Thyroid gland (tissue), 4 donors: Measurements from ENCODE around the gene TMEM267. TPM values are rescaled to one million over a fixed set of nuclear protein-coding genes. Genes with fewer than 3 reads are reported as not detected.
"Not testable (repeated sequence)": the region's sequence is repeated elsewhere in the genome, so short reads cannot be mapped to it uniquely, and the experiment has no call there.

Source experiments
- DNase-seq, 2 donors: peaks; one replicate each; pipeline ENCODE4 v3.0.0-alpha.2; 2019
- H3K27ac ChIP-seq, 3 donors: fragments of 200-600 bp; sonication (generic); 1 replicate in 2 of 3; 2 replicates in 1 of 3; pipeline ENCODE4 v1.5.1; 2016 to 2019; ENCODE audit warnings: mild to moderate bottlenecking in 1 of 3, moderate library complexity in 1 of 3
- H3K27me3 ChIP-seq: fragments of 200-600 bp; sonication (generic); one replicate; pipeline ENCODE4 v1.5.1; 2019
- H3K36me3 ChIP-seq, 2 donors: fragments of 200-600 bp; sonication (generic); one replicate each; pipeline ENCODE4 v1.5.1; 2016 to 2019
- H3K4me1 ChIP-seq, 2 donors: fragments of 200-600 bp; sonication (generic); one replicate each; pipeline ENCODE4 v1.5.1; 2017 to 2019
- H3K4me3 ChIP-seq, 3 donors: fragments of 200-600 bp; sonication (generic); replicated peaks in 1 of 3; 1 replicate in 2 of 3; 2 replicates in 1 of 3; pipeline ENCODE4 v1.5.1; 2016; ENCODE audit warnings: mild to moderate bottlenecking in 1 of 3
- H3K9me3 ChIP-seq: fragments of 200-600 bp; sonication (generic); one replicate; pipeline ENCODE4 v1.5.1; 2017
- CTCF ChIP-seq, 6 experiments: fragments of 200-600 bp in 3 of 6; fragments of 450-650 bp in 3 of 6; sonication (generic) in 3 of 6; IDR thresholded peaks; one replicate each; pipeline ENCODE4 v1.5.1; 2016 to 2019; ENCODE audit warnings: antibody characterized with exemption in 6 of 6, mild to moderate bottlenecking in 2 of 6, inconsistent platforms in 1 of 6, moderate library complexity in 1 of 6
- POLR2A ChIP-seq, 2 donors: fragments of 450-650 bp; IDR thresholded peaks; one replicate each; pipeline ENCODE4 v1.6.1; 2017; ENCODE audit warnings: antibody characterized with exemption in 2 of 2, mild to moderate bottlenecking in 2 of 2, moderate library complexity in 1 of 2
- WGBS, 2 donors: methylation state at CpG; one replicate each; pipeline ENCODE4 v1.1.5; 2017; 5-methylcytosine and 5-hydroxymethylcytosine counted together
- intact Hi-C: fragments of 100-400 bp; cut with DNase I; formaldehyde crosslinking; loops from one replicate; pipeline ENCODE4 v1.15.1; 2023
- total RNA-seq, 4 donors: library from RNA; depleted of rRNA; stranded (reverse); fragments of >200 nt; gene quantifications; one replicate each; pipeline ENCODE4 v1.2.3, GENCODE V29; 2016

The TMEM267 gene
- total RNA-seq, 4 donors from 2014 or later, result 24.6 to 40.4 (median 29.2) TPM

- H3K4me3 ChIP-seq, result peak overlapping the region; percentile 74 to 83 (median 80)
- intact Hi-C loops, result loop anchor here (5.0 to 10.0 kb wide), 2 partner anchors 87 to 359 kb away; partner anchors contain the start of gene ZNF131
- H3K27ac ChIP-seq, result peak overlapping the region; percentile 94 to 98 (median 97)
- WGBS, 2 donors, result 3 to 4% methylated on average over 31 to 32 of the region's 32 CpGs
- TF ChIP-seq POLR2A (IDR thresholded peaks at IDR 0.05), result no peak
- peak in 5 of 6 experiments; percentile 52 to 87 (median 80) for TF ChIP-seq CTCF (IDR thresholded peaks at IDR 0.05)
- no peaks in the 10 kb centered on the region for H3K9me3 ChIP-seq
- no peaks in the 10 kb centered on the region for H3K36me3 ChIP-seq
- H3K4me1 ChIP-seq, result peaks cover 11 to 12% of the 10 kb centered on the region in 2 donors
- H3K27me3 ChIP-seq, result no peaks in the 10 kb centered on the region
- DNase-seq, result peak; percentile 86 to 89
These were observed 613 bp upstream of the TMEM267 start for GRCh38 chr5:43484106-43484849.

- no peaks in the 10 kb centered on the region for H3K36me3 ChIP-seq
- intact Hi-C loops, result loop anchor here (5.0 to 10.0 kb wide), 2 partner anchors 85 to 358 kb away; partner anchors contain the start of gene ZNF131
- 44 to 53% methylated on average over 6 of the region's 6 CpGs for WGBS, 2 donors
- peak overlapping the region; percentile 94 to 98 (median 97) for H3K27ac ChIP-seq
- TF ChIP-seq POLR2A (IDR thresholded peaks at IDR 0.05) (no peak), CTCF (IDR thresholded peaks at IDR 0.05) (no peak)
- no peaks in the 10 kb centered on the region for H3K9me3 ChIP-seq
- H3K27me3 ChIP-seq, result no peaks in the 10 kb centered on the region
- H3K4me3 ChIP-seq, result peak overlapping the region; percentile 74 to 83 (median 80)
- no peak for DNase-seq
- peaks cover 11 to 12% of the 10 kb centered on the region in 2 donors for H3K4me1 ChIP-seq
These were observed 971 bp downstream of the TMEM267 start for GRCh38 chr5:43482490-43483297.

- Histone ChIP-seq H3K36me3 (peaks cover 0 to 6% of the 10 kb centered on the region in 2 donors), H3K4me3 (no peak overlapping the region), H3K4me1 (no peaks in the 10 kb centered on the region), H3K9me3 (no peaks in the 10 kb centered on the region), H3K27me3 (no peaks in the 10 kb centered on the region), H3K27ac (no peak overlapping the region)
- no peak for TF ChIP-seq POLR2A (IDR thresholded peaks at IDR 0.05)
- no peak for TF ChIP-seq CTCF (IDR thresholded peaks at IDR 0.05)
- WGBS, 2 donors, result 96% methylated on average over 6 of the region's 6 CpGs
- intact Hi-C loops, result no loop called here
- no peak for DNase-seq
These were observed 13.8 kb downstream of the TMEM267 start for GRCh38 chr5:43469671-43470391.

- intact Hi-C loops, result no loop called here
- H3K4me3 ChIP-seq, result no peak overlapping the region
- H3K4me1 ChIP-seq, result peaks cover 6 to 7% of the 10 kb centered on the region in 2 donors
- peaks cover 0 to 6% of the 10 kb centered on the region in 2 donors for H3K36me3 ChIP-seq
- no peak overlapping the region for H3K27ac ChIP-seq
- no peaks in the 10 kb centered on the region for H3K27me3 ChIP-seq
- no peak for DNase-seq
- TF ChIP-seq CTCF (IDR thresholded peaks at IDR 0.05), result no peak
- no peak for TF ChIP-seq POLR2A (IDR thresholded peaks at IDR 0.05)
- no peaks in the 10 kb centered on the region for H3K9me3 ChIP-seq
These were observed 16.6 kb downstream of the TMEM267 start for GRCh38 chr5:43467100-43467499.

GRCh38 chr5:43465455-43465854 lies 18.2 kb downstream of the TMEM267 start:
- DNase-seq, intact Hi-C loops, H3K27me3 ChIP-seq, H3K36me3 ChIP-seq, H3K4me3 ChIP-seq, H3K27ac ChIP-seq, H3K9me3 ChIP-seq: not testable (repeated sequence)
- WGBS, 2 donors, result 96 to 97% methylated on average over 3 of the region's 3 CpGs
- H3K4me1 ChIP-seq, result peaks cover 12 to 18% of the 10 kb centered on the region in 2 donors
